K562 (cell line): ENCODE data around the gene WFIKKN1. TPM values are rescaled to one million over a fixed set of nuclear protein-coding genes. Genes with fewer than 3 reads are reported as not detected.

Experiments
- AFF4 ChIP-seq: sonication (generic); formaldehyde crosslinking; IDR thresholded peaks from 2 replicates; pipeline ENCODE4 v1.8.0; 2023; ENCODE audit warnings: mild to moderate bottlenecking, missing genetic modification reagents
- EP400 ChIP-seq: fragments of 450-650 bp; IDR thresholded peaks from 2 replicates; pipeline ENCODE4 v1.6.1; 2017; ENCODE audit warnings: antibody characterized with exemption, mild to moderate bottlenecking, moderate library complexity
- FOSL1 ChIP-seq: fragments of 200-800 bp; sonication (Bioruptor generic); conservative IDR thresholded peaks from 2 replicates; pipeline ENCODE4 v1.6.1; 2016; ENCODE audit warnings: missing genetic modification characterization, missing compliant biosample characterization
- FOXM1 ChIP-seq, 2 experiments: fragments of 450-650 bp in 1 of 2; sonication (generic) in 1 of 2; formaldehyde crosslinking in 1 of 2; IDR thresholded peaks; 2 replicates each; pipeline versions ENCODE4 v1.6.1 to v1.9.0; 2017 to 2022; ENCODE audit warnings: low read depth in 2 of 2, mild to moderate bottlenecking in 2 of 2, missing genetic modification reagents in 1 of 2, moderate library complexity in 1 of 2
- HMGXB4 ChIP-seq: sonication (generic); formaldehyde crosslinking; IDR thresholded peaks from 2 replicates; pipeline ENCODE4 v1.8.1; 2023; ENCODE audit warnings: mild to moderate bottlenecking, missing genetic modification reagents
- JUND ChIP-seq, 2 experiments: IDR thresholded peaks; 2 replicates in 1 of 2; 3 replicates in 1 of 2; pipeline ENCODE4 v1.6.1; 2011; ENCODE audit warnings: borderline replicate concordance in 2 of 2, low read depth in 2 of 2, low read length in 2 of 2, improper control_type of control experiment in 1 of 2, missing biosample characterization in 1 of 2, missing genetic modification characterization in 1 of 2, missing genetic modification reagents in 1 of 2
- MECOM ChIP-seq: fragments of 250-450 bp; sonication (Bioruptor Pico); IDR thresholded peaks from 2 replicates; pipeline ENCODE4 v1.8.0; 2022; ENCODE audit warnings: inconsistent platforms
- NR0B1 ChIP-seq: fragments of 450-650 bp; IDR thresholded peaks from one replicate; pipeline ENCODE4 v1.6.1; 2018; ENCODE audit warnings: mild to moderate bottlenecking, moderate library complexity; ENCODE audit not compliant: partially characterized antibody
- PRPF4 ChIP-seq: fragments of 200-400 bp; formaldehyde crosslinking; IDR thresholded peaks from one replicate; pipeline ENCODE4 v1.6.1; 2017; ENCODE audit warnings: low read length, low read depth, mild to moderate bottlenecking; ENCODE audit not compliant: insufficient read depth, poor library complexity, severe bottlenecking
- RAD21 ChIP-seq, 2 experiments: fragments of 250-450 bp in 1 of 2; fragments of 450-650 bp in 1 of 2; sonication (Bioruptor Pico) in 1 of 2; formaldehyde crosslinking in 1 of 2; IDR thresholded peaks in 1 of 2; conservative IDR thresholded peaks in 1 of 2; 2 replicates each; pipeline versions ENCODE4 v1.4.0 to v1.8.0; 2020 to 2022; ENCODE audit warnings: mild to moderate bottlenecking in 2 of 2, moderate library complexity in 1 of 2
- SIN3B ChIP-seq: fragments of 450-650 bp; IDR thresholded peaks from 2 replicates; pipeline ENCODE4 v1.6.1; 2017; ENCODE audit warnings: low read depth, mild to moderate bottlenecking, moderate library complexity
- ZNF3 ChIP-seq: fragments of 250-450 bp; sonication (Bioruptor Pico); IDR thresholded peaks from 2 replicates; pipeline ENCODE4 v1.5.0; 2021; ENCODE audit warnings: mild to moderate bottlenecking, moderate library complexity
- ZNF384 ChIP-seq: IDR thresholded peaks from 2 replicates; pipeline ENCODE4 v1.6.1; 2012; ENCODE audit warnings: low read depth, low read length, improper control_type of control experiment
- ZNF551 ChIP-seq: fragments of 250-450 bp; sonication (Bioruptor Pico); IDR thresholded peaks from 2 replicates; pipeline ENCODE4 v1.5.0; 2021; ENCODE audit warnings: mild to moderate bottlenecking, moderate library complexity
- polyA plus RNA-seq, 8 experiments: library from polyadenylated mRNA; depleted of rRNA in 4 of 8; stranded (reverse) in 5 of 8; unstranded in 3 of 8; fragments of >200 nt; fragmentation: Nextera tagmentation in 2 of 8; fragmentation: Illumina TruSeq in 1 of 8; extraction: Ambion mirVana in 2 of 8; extraction: Trizol in 1 of 8; gene quantifications; 2 replicates each; pipeline versions ENCODE4 v1.2.1 to v1.2.3, GENCODE V29; 2011 to 2014; ENCODE audit warnings: inconsistent platforms in 1 of 8, missing spikeins in 1 of 8
- total RNA-seq, 7 experiments: library from RNA; depleted of rRNA in 6 of 7; stranded (reverse); fragments of >200 nt in 6 of 7; fragmentation: Illumina TruSeq in 2 of 7; extraction: Trizol in 2 of 7; gene quantifications; 2 replicates each; pipeline versions ENCODE4 v1.2.1 to v1.2.3, GENCODE V29; 2011 to 2021; ENCODE audit warnings: low replicate concordance in 1 of 7
- TF ChIP-seq, protein P1 (sequence below): sonication (generic); formaldehyde crosslinking; IDR thresholded peaks from 2 replicates; pipeline ENCODE4 v1.8.0; 2022; ENCODE audit warnings: mild to moderate bottlenecking, missing genetic modification reagents
- TF ChIP-seq, protein P2 (sequence below): IDR thresholded peaks from 3 replicates; pipeline ENCODE4 v1.6.1; 2011; ENCODE audit warnings: borderline replicate concordance, mild to moderate bottlenecking; ENCODE audit not compliant: insufficient read length, insufficient read depth

Gene WFIKKN1
- total and polyA plus RNA-seq, 9 of the 15 experiments (the other 6 are each of a cell fraction or from before 2014, with no cell fraction given), result 0.14 to 1.1 (median 0.50) TPM; not detected in 4

DNA sequence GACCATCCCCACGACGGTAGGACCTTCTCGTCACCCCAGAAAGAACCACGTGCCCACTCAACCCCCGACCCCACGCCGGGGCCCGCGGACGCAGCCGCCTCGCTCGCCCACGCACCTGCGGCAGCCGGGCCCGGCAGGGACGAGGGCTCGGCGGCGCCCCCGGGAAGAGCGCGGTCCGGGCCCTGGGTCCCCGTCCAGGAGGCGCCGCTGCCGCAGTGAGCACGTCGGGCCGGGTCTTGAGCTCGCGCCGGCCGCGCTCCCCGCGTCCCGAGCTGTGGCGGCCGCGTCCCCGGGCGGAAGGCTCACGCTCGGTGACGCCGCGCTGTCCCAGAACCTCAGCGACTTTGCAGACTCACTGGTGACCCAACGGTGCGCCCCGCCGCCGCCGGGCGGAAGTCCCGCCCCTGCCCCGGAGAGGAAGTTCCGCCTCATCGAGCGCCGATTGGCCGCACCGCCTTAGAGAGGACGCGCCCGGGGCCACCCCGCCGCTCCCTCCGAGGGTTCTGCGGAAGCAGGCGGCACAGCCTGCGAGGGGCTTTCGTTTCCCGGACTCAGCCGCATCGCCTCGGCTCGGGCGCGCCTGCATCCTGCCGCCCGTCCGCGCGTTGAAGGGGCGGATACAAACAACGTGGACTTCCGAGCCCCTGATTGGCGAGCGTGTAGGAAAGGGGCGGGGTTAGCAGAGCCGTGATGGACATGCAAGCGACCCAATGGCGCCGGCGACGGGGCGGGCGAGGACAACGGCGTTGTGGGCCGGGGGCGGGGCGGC is 41.7 kb upstream of the WFIKKN1 start (continued):
- no peak for TF ChIP-seq ZNF3 (CRISPR knock-in tag)
- TF ChIP-seq SIN3B, result peak; percentile 66
- peak; percentile 91 for TF ChIP-seq EP400
- 0 out of 2 replicates have a peak, but pooled peaks have one; percentile 2 for TF ChIP-seq FOSL1
- peak; percentile 51; the same call in 1 of the 2 replicates for TF ChIP-seq AFF4 (CRISPR knock-in tag)
- no peak for TF ChIP-seq FOXM1 (IDR thresholded peaks at IDR 0.05; ENCODE audit: low read depth)
- TF ChIP-seq FOXM1 (CRISPR knock-in tag; IDR thresholded peaks at IDR 0.05; ENCODE audit: low read depth), result peak; percentile 76; the same call in 1 of the 2 replicates
- no peak for TF ChIP-seq NR0B1
- TF ChIP-seq MECOM, result no peak
- no peak for TF ChIP-seq ZNF551
- TF ChIP-seq, protein P1, sequence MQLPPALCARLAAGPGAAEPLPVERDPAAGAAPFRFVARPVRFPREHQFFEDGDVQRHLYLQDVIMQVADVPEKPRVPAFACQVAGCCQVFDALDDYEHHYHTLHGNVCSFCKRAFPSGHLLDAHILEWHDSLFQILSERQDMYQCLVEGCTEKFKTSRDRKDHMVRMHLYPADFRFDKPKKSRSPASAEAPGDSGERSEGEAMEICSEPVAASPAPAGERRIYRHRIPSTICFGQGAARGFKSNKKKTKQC (CRISPR knock-in tag), result peak; percentile 58
- peak; percentile 17; the same call in 1 of the 2 replicates for TF ChIP-seq JUND (IDR thresholded peaks at IDR 0.05; ENCODE audit: borderline replicate concordance, low read depth, low read length)
- TF ChIP-seq JUND (tag; IDR thresholded peaks at IDR 0.05; ENCODE audit: borderline replicate concordance, low read depth, low read length), result peak; percentile 25; the same call in 1 of the 3 replicates
- TF ChIP-seq ZNF384, result no peak
- TF ChIP-seq HMGXB4 (CRISPR knock-in tag), result peak; percentile 87
- TF ChIP-seq, protein P2, sequence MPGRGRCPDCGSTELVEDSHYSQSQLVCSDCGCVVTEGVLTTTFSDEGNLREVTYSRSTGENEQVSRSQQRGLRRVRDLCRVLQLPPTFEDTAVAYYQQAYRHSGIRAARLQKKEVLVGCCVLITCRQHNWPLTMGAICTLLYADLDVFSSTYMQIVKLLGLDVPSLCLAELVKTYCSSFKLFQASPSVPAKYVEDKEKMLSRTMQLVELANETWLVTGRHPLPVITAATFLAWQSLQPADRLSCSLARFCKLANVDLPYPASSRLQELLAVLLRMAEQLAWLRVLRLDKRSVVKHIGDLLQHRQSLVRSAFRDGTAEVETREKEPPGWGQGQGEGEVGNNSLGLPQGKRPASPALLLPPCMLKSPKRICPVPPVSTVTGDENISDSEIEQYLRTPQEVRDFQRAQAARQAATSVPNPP, result no peak
- TF ChIP-seq RAD21 (CRISPR knock-in tag; conservative IDR thresholded peaks at IDR 0.05 in 1 of 2, IDR thresholded peaks at IDR 0.05 in 1 of 2), result 0 out of 4 replicates have a peak, but pooled peaks of 1 of the 2 experiments have one; percentile 2
- peak; percentile 63 for TF ChIP-seq PRPF4
